Measurements from ENCODE around the gene PIK3CB. TPM values are rescaled to one million over a fixed set of nuclear protein-coding genes. Genes with fewer than 3 reads are reported as not detected.
"Not testable (repeated sequence)": the region's sequence is repeated elsewhere in the genome, so short reads cannot be mapped to it uniquely, and the experiment has no call there.

PIK3CB gene
- total RNA-seq, 1 donor from 2014 or later = 16.7 TPM

- Mint-ChIP-seq H3K4me1 (ENCODE audit: unreplicated experiment) (peaks cover 2% of the 10 kb centered on the region), H3K4me3 (ENCODE audit: unreplicated experiment) (no peak overlapping the region), H3K27ac (ENCODE audit: unreplicated experiment) (no peak overlapping the region), H3K36me3 (ENCODE audit: unreplicated experiment) (no peaks in the 10 kb centered on the region), H3K9me3 (ENCODE audit: unreplicated experiment) (no peaks in the 10 kb centered on the region), H3K27me3 (ENCODE audit: unreplicated experiment) (no peaks in the 10 kb centered on the region)
- DNase-seq (ENCODE audit: extremely low spot score, unreplicated experiment) = no peak
- TF ChIP-seq CTCF (IDR thresholded peaks at IDR 0.05) = no peak
Observed at GRCh38 chr3:138848696-138849095, 14.0 kb upstream of the PIK3CB start.

DNA sequence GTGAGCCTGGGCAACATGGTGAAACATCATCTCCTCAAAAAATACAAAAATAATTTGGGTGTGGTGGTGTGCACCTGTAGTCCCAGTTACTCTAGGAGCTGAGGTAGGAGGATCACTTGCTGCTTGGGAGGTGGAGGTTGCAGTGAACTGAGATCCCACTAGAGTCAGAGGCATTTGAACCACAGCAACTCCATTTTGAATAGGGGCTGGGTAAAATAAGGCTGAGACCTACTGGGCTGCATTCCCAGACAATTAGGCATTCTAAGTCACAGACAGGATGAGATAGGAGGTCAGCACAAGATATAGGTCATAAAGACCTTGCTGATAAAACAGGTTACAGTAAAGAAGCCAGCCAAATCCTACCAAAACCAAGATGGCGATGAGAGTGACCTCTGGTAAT lies 12.1 kb upstream of the PIK3CB start:
- not testable (repeated sequence) for H3K4me3 Mint-ChIP-seq (ENCODE audit: unreplicated experiment); H3K36me3 Mint-ChIP-seq (ENCODE audit: unreplicated experiment); H3K9me3 Mint-ChIP-seq (ENCODE audit: unreplicated experiment); H3K27ac Mint-ChIP-seq (ENCODE audit: unreplicated experiment); DNase-seq (ENCODE audit: extremely low spot score, unreplicated experiment); H3K27me3 Mint-ChIP-seq (ENCODE audit: unreplicated experiment); H3K4me1 Mint-ChIP-seq (ENCODE audit: unreplicated experiment)

- DNase-seq (ENCODE audit: extremely low spot score, unreplicated experiment) = no peak
Observed at GRCh38 chr3:138846262-138846791, 11.6 kb upstream of the PIK3CB start.

GRCh38 chr3:138845771-138846173 lies 11.0 kb upstream of the PIK3CB start:
- Mint-ChIP-seq H3K4me3 (ENCODE audit: unreplicated experiment) (no peak overlapping the region), H3K4me1 (ENCODE audit: unreplicated experiment) (peaks cover 2% of the 10 kb centered on the region), H3K9me3 (ENCODE audit: unreplicated experiment) (no peaks in the 10 kb centered on the region), H3K27ac (ENCODE audit: unreplicated experiment) (no peak overlapping the region), H3K27me3 (ENCODE audit: unreplicated experiment) (no peaks in the 10 kb centered on the region), H3K36me3 (ENCODE audit: unreplicated experiment) (no peaks in the 10 kb centered on the region)
- TF ChIP-seq CTCF (IDR thresholded peaks at IDR 0.05) = no peak
- no peak for DNase-seq (ENCODE audit: extremely low spot score, unreplicated experiment)

More at GRCh38 chr3:138846262-138846791, 11.6 kb upstream of the PIK3CB start:
- H3K9me3 Mint-ChIP-seq (ENCODE audit: unreplicated experiment) = no peaks in the 10 kb centered on the region
- no peak overlapping the region for H3K27ac Mint-ChIP-seq (ENCODE audit: unreplicated experiment)
- no peak for TF ChIP-seq CTCF (IDR thresholded peaks at IDR 0.05)
- no peaks in the 10 kb centered on the region for H3K36me3 Mint-ChIP-seq (ENCODE audit: unreplicated experiment)
- H3K27me3 Mint-ChIP-seq (ENCODE audit: unreplicated experiment) = no peaks in the 10 kb centered on the region
- H3K4me3 Mint-ChIP-seq (ENCODE audit: unreplicated experiment) = no peak overlapping the region
- H3K4me1 Mint-ChIP-seq (ENCODE audit: unreplicated experiment) = peaks cover 2% of the 10 kb centered on the region

DNA sequence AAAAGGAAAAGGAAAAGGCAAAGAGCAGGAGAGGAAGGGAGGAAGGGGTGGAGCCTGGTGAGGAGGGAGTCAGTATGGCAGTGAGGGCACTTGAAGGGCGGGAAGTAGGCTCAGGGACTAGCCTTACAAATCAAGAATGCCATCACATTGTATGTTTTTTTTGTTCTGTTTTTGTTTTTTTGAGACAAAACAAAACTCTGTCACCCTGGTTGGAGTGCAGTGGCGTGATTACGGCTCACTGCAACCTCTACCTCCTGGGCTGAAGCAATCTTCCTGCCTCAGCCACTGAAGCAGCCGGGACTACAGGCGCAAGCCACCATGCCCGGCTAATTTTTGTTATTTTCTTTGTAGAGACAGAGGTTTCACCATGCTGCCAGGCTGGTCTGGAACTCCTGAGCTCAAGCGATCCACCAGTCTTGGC lies 10.5 kb upstream of the PIK3CB start:
- Mint-ChIP-seq H3K27me3 (ENCODE audit: unreplicated experiment) (no peaks in the 10 kb centered on the region), H3K9me3 (ENCODE audit: unreplicated experiment) (no peaks in the 10 kb centered on the region), H3K4me3 (ENCODE audit: unreplicated experiment) (no peak overlapping the region), H3K27ac (ENCODE audit: unreplicated experiment) (no peak overlapping the region), H3K36me3 (ENCODE audit: unreplicated experiment) (no peaks in the 10 kb centered on the region), H3K4me1 (ENCODE audit: unreplicated experiment) (peaks cover 2% of the 10 kb centered on the region)
- no peak for TF ChIP-seq CTCF (IDR thresholded peaks at IDR 0.05)
- no peak for DNase-seq (ENCODE audit: extremely low spot score, unreplicated experiment)
